BLaER1 treated with 17β-estradiol and CSF1 and Interleukin-3, amounts not matched to agents 10 nM and 100 nM (cell line): ENCODE measurements around the gene CDK6.

Experiments used
- H3K27ac ChIP-seq, 11 experiments: shearing (Covaris generic); formaldehyde crosslinking; 2 replicates each; pipeline ENCODE4 v1.8.1; 2022
- H3K27me3 ChIP-seq, 11 experiments: shearing (Covaris generic); formaldehyde crosslinking; 2 replicates each; pipeline ENCODE4 v1.8.1; 2022
- H3K36me3 ChIP-seq, 11 experiments: shearing (Covaris generic); formaldehyde crosslinking; 2 replicates each; pipeline ENCODE4 v1.8.1; 2022
- H3K4me1 ChIP-seq, 10 experiments: shearing (Covaris generic); formaldehyde crosslinking; 2 replicates each; pipeline ENCODE4 v1.8.1; 2022
- H3K4me2 ChIP-seq, 11 experiments: shearing (Covaris generic); formaldehyde crosslinking; 2 replicates each; pipeline ENCODE4 v1.8.1; 2022
- H3K4me3 ChIP-seq, 10 experiments: shearing (Covaris generic); formaldehyde crosslinking; 2 replicates each; pipeline ENCODE4 v1.8.1; 2022
- H3K9ac ChIP-seq, 11 experiments: shearing (Covaris generic); formaldehyde crosslinking; 2 replicates each; pipeline ENCODE4 v1.8.1; 2022
- H3K9me3 ChIP-seq, 11 experiments: shearing (Covaris generic); formaldehyde crosslinking; replicated peaks in 1 of 11; 2 replicates each; pipeline ENCODE4 v1.8.1; 2022
- H4K20me1 ChIP-seq, 11 experiments: shearing (Covaris generic); formaldehyde crosslinking; 2 replicates each; pipeline ENCODE4 v1.8.1; 2022
- Cebpa-rat ChIP-seq, 11 experiments: shearing (Covaris generic); IDR thresholded peaks; 2 replicates each; pipeline ENCODE4 v1.8.1; 2022

Gene CDK6

DNA sequence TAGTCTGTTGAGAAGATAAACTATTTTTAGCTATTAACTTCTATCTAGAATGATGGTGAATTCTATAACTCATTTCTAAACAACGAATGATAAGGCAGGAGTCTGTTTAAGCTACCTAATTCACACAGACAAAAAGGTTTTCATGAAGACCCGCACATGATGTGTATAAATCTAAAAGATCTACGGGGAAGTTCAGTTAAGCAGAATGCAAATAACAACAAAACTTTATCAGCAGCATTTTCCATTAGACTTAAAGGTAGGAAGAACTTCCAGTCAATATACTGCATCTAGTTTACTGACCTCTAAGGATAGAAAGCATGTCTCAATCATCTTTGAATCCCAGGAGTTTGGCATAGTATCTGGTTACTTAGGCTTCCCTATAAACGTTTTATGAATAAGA, 62.6 kb downstream of the CDK6 start:
- H3K9ac ChIP-seq = no peak overlapping the region
- H3K9me3 ChIP-seq = peaks cover 5 to 16% (median 10%) of the 10 kb centered on the region in 11 experiments; a peak in 18 of 22 replicates
- H3K27ac ChIP-seq = no peak overlapping the region
- H3K27me3 ChIP-seq = no peaks in the 10 kb centered on the region
- no peak overlapping the region for H3K4me2 ChIP-seq
- H4K20me1 ChIP-seq = no peaks in the 10 kb centered on the region
- H3K4me3 ChIP-seq = no peak overlapping the region
- H3K4me1 ChIP-seq = no peaks in the 10 kb centered on the region
- H3K36me3 ChIP-seq = peaks cover 0 to 35% (median 9%) of the 10 kb centered on the region in 11 experiments; a peak in 9 of 22 replicates
- no peak for TF ChIP-seq Cebpa-rat (IDR thresholded peaks at IDR 0.05)

DNA sequence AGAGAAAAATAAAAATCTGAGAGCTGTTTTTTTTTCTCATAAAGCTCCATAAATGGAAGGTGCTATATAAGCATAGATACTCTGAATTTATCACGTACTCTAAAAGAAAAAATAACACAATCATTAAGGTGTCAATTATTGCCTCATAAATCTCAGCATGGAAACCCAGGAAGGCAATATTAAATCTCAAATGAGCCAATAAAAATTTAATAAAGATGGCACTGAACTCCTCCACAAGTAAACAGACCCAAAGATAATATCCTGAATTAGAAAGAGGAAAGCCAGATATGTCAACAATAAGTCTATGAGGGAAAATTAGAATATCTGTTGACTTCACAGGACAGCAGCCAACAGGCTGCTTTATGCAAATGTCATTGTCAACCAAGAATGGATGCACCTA, 66.5 kb downstream of the CDK6 start:
- Histone ChIP-seq H3K4me2 (no peak overlapping the region), H3K27ac (no peak overlapping the region), H3K4me3 (no peak overlapping the region), H4K20me1 (no peaks in the 10 kb centered on the region), H3K27me3 (no peaks in the 10 kb centered on the region), H3K36me3 (peaks cover 0 to 35% (median 6%) of the 10 kb centered on the region in 11 experiments; a peak in 7 of 22 replicates), H3K9me3 (no peaks in the 10 kb centered on the region), H3K4me1 (peaks cover 0 to 17% (median 0%) of the 10 kb centered on the region in 10 experiments; a peak in 3 of 20 replicates), H3K9ac (no peak overlapping the region)
- TF ChIP-seq Cebpa-rat (IDR thresholded peaks at IDR 0.05) = no peak

DNA sequence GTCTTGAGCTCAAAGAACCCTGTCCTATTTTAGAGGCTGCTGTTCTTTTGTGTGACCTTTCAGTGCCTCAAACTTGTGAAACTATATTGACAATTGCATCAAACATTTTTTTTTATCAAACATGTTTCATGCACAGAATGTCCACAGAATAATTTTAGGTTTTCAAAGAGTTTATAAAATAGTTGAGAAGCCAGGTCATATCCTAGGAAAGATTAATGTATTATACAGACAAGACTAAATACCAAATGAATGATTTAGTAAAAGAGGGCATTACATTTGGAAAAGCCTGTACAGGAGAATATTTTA, 67.0 kb downstream of the CDK6 start:
- Histone ChIP-seq H3K9me3 (no peaks in the 10 kb centered on the region), H3K27ac (no peak overlapping the region), H3K36me3 (peaks cover 0 to 30% (median 6%) of the 10 kb centered on the region in 11 experiments; a peak in 7 of 22 replicates), H3K4me1 (peaks cover 0 to 17% (median 0%) of the 10 kb centered on the region in 10 experiments; a peak in 3 of 20 replicates), H3K4me3 (no peak overlapping the region), H3K27me3 (no peaks in the 10 kb centered on the region), H3K4me2 (no peak overlapping the region), H3K9ac (no peak overlapping the region), H4K20me1 (no peaks in the 10 kb centered on the region)
- no peak for TF ChIP-seq Cebpa-rat (IDR thresholded peaks at IDR 0.05)

GRCh38 chr7:92768501-92769393, 67.6 kb downstream of the CDK6 start:
- Histone ChIP-seq H3K27ac (no peak overlapping the region), H4K20me1 (no peaks in the 10 kb centered on the region)

DNA sequence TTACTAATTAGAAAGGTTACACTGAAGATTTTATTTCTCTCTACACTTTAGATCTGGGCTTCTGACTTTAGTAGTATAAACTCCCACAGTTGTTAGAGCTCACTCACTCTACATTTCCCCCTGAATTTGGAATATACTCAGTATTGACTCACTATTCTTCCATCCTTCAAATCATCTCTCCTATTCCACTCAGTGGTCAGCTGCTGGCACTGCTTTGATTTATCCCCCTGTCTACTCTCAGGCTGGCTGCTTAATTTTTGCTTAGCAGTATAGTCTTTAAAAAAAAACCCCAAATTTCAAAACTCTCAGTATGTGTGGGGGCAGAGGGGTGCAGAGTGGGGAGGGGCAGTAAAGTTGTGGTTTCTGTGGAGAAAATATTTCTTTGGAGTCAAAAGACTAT, 68.9 kb downstream of the CDK6 start:
- Histone ChIP-seq H3K4me3 (no peak overlapping the region), H3K9me3 (no peaks in the 10 kb centered on the region), H3K9ac (no peak overlapping the region), H3K4me1 (peaks cover 2 to 32% (median 4%) of the 10 kb centered on the region in 10 experiments; a peak in 16 of 20 replicates), H3K4me2 (peak overlapping the region in 2 of 11 experiments; percentile 16 to 31; a peak in 2 of 22 replicates), H4K20me1 (no peaks in the 10 kb centered on the region), H3K27me3 (no peaks in the 10 kb centered on the region), H3K36me3 (peaks cover 0 to 23% (median 5%) of the 10 kb centered on the region in 11 experiments; a peak in 5 of 22 replicates), H3K27ac (no peak overlapping the region)
- TF ChIP-seq Cebpa-rat (IDR thresholded peaks at IDR 0.05) = no peak

More at GRCh38 chr7:92768501-92769393, 67.6 kb downstream of the CDK6 start:
- no peak overlapping the region for H3K4me2 ChIP-seq
- H3K36me3 ChIP-seq = peaks cover 0 to 29% (median 6%) of the 10 kb centered on the region in 11 experiments; a peak in 7 of 22 replicates
- no peaks in the 10 kb centered on the region for H3K9me3 ChIP-seq
- H3K27me3 ChIP-seq = no peaks in the 10 kb centered on the region
- H3K4me3 ChIP-seq = no peak overlapping the region
- TF ChIP-seq Cebpa-rat (IDR thresholded peaks at IDR 0.05) = no peak
- peaks cover 0 to 22% (median 0%) of the 10 kb centered on the region in 10 experiments; a peak in 5 of 20 replicates for H3K4me1 ChIP-seq
- no peak overlapping the region for H3K9ac ChIP-seq

DNA sequence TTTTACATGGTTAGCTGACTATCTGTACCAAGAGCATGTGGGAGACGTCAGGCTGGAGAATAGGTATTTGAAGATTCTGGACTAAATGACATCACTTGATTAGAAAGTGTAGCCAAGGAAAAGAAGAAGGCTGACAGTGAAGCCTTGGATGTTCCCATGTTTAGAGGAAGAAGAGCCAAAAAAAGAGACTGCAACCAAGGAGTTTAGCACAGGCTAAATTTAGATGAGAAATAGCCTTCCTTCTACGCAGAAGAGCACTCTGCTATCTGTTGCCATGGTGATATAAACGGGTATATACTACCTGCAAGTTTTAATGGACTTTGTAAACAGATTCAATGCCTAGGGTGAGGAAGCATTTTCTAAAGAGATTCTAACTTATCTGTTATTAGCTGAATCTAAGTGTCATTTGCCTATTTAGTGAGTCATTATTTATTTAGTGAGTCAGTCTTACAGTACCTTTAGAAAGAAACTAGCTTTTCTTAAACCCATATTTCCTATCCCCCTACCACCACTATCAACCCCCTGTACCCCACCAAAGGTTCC, 69.8 kb downstream of the CDK6 start:
- Histone ChIP-seq H3K27me3 (no peaks in the 10 kb centered on the region), H4K20me1 (no peaks in the 10 kb centered on the region), H3K4me1 (peaks cover 7 to 41% (median 11%) of the 10 kb centered on the region in 10 experiments; a peak in 18 of 20 replicates), H3K27ac (no peak overlapping the region), H3K4me3 (no peak overlapping the region), H3K4me2 (peak overlapping the region in 2 of 11 experiments; percentile 30 to 42; a peak in 4 of 22 replicates), H3K36me3 (peaks cover 0 to 18% (median 5%) of the 10 kb centered on the region in 11 experiments; a peak in 5 of 22 replicates), H3K9me3 (no peaks in the 10 kb centered on the region), H3K9ac (no peak overlapping the region)
- no peak for TF ChIP-seq Cebpa-rat (IDR thresholded peaks at IDR 0.05)

DNA sequence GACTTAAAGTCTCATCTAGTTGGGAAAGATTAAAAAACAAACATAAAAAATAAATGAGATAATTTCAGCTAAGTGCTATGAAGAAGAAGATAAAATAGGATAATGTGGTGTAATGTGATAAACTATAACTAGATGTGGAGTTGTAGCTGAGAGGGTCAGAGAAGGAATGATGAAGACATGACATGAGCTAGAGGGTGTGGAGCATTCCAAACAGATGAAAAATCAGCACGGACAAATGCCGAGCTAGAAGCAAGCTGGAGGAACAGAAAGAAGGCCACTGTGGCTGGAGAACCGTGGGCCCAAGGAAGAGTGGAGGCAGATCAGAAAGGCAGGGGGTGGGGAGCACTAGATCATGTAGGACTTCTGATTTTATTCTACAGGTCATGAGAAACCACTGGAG, 70.6 kb downstream of the CDK6 start:
- Histone ChIP-seq H3K4me2 (no peak overlapping the region), H4K20me1 (no peaks in the 10 kb centered on the region), H3K27ac (no peak overlapping the region), H3K4me3 (no peak overlapping the region), H3K9me3 (no peaks in the 10 kb centered on the region), H3K36me3 (peaks cover 0 to 16% (median 3%) of the 10 kb centered on the region in 11 experiments; a peak in 5 of 22 replicates), H3K9ac (no peak overlapping the region), H3K27me3 (no peaks in the 10 kb centered on the region), H3K4me1 (peaks cover 7 to 45% (median 11%) of the 10 kb centered on the region in 10 experiments; a peak in 18 of 20 replicates)
- TF ChIP-seq Cebpa-rat (IDR thresholded peaks at IDR 0.05) = no peak

DNA sequence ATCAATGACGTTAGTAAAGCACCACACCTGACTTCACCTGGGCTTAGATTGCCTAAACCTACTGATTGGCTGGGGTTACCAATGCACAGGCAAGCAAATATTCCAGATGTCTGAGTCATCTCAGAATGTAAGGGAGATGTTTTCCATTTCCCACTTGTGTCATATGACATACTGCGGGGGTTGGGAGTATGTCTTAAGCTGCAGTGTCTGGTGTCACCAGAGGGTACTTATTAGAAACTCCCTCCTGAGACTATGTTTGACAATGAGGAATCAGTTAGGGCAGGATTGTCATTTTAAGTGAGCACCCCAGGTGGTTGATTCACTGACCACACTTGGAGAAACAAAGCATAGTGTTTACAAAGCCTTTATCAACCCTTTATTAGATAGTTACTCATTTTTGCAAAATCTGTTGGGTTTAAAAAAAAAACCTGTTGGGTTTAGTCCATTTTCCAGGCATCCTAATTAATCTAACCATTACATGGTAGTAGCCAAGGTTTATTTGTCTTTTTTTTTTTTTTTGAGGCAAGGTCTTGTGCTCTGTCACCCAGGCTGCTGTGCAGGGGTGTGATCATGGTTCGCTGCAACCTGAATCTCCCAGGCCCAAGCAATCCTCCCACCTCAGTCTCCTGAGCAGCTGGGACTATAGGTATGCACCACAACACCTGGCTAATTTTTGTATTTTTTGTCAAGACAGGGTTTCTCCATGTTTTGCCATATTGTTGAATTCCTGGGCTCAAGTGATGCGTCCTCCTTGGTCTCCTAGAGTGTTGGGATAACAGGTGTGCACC, 72.5 kb downstream of the CDK6 start:
- Histone ChIP-seq H3K27me3 (no peaks in the 10 kb centered on the region), H3K4me1 (peaks cover 7 to 45% (median 17%) of the 10 kb centered on the region in 10 experiments; a peak in 18 of 20 replicates), H3K4me3 (no peak overlapping the region), H3K9ac (no peak overlapping the region), H3K9me3 (peaks cover 0 to 4% (median 0%) of the 10 kb centered on the region in 11 experiments; a peak in 1 of 22 replicates), H4K20me1 (no peaks in the 10 kb centered on the region), H3K4me2 (peak overlapping the region in 2 of 11 experiments; percentile 19 to 49; a peak in 2 of 22 replicates), H3K27ac (no peak overlapping the region), H3K36me3 (peaks cover 0 to 15% (median 0%) of the 10 kb centered on the region in 11 experiments; a peak in 5 of 22 replicates)
- TF ChIP-seq Cebpa-rat (IDR thresholded peaks at IDR 0.05) = no peak
